Hematopoietic multipotent progenitor cell treated with erythropoietin and hydrocortisone succinate and interleukin-3 and kit ligand, for 15 days (in vitro differentiated cells): ENCODE measurements around the gene CDH5.
"Not testable (repeated sequence)": the region's sequence is repeated elsewhere in the genome, so short reads cannot be mapped to it uniquely, and the experiment has no call there.

ENCODE experiments used
- DNase-seq: peaks from one replicate; pipeline ENCODE4 v3.0.0-alpha.2; 2015; ENCODE audit warnings: low spot score

The CDH5 gene

DNA sequence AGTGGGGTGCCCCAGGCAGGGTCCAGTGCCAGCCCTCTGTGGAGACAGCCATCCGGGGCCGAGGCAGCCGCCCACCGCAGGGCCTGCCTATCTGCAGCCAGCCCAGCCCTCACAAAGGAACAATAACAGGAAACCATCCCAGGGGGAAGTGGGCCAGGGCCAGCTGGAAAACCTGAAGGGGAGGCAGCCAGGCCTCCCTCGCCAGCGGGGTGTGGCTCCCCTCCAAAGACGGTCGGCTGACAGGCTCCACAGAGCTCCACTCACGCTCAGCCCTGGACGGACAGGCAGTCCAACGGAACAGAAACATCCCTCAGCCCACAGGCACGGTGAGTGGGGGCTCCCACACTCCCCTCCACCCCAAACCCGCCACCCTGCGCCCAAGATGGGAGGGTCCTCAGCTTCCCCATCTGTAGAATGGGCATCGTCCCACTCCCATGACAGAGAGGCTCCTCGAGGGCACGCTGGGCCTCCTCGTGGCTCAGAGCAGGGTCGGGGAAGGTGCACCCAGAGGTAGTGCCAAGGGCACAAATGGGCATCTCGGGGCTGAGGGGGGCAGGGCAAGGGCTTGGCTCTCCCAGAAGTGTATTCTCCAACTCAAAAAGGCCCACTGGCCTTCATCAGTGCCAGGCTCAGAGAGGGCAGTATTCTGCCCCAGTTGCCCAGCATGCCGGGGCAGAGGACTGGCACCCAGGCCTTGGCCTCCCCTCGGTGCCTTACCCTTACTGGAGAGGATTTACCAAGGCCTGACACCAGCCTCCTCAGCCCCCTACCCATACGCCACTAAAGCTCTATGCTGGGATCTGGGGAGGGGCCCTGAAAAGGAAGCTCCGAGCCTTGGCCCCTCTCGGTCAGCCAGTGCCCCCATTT is at the start of gene CDH5:
CDH5 (plus strand) TSS at position 259 of the 867 bp plus-strand sequence. CDS start 12,647 bp downstream, outside the sequence.
- no peak for DNase-seq

- DNase-seq, result no peak
These were observed 48.0 kb upstream of the CDH5 start for GRCh38 chr16:66318505-66318904.

- no peak for DNase-seq
These were observed 45.7 kb upstream of the CDH5 start for GRCh38 chr16:66320774-66321173.

- DNase-seq, result no peak
These were observed 44.3 kb upstream of the CDH5 start for GRCh38 chr16:66322174-66322573.

- no peak for DNase-seq
These were observed 41.5 kb upstream of the CDH5 start for GRCh38 chr16:66324815-66325515.

DNA sequence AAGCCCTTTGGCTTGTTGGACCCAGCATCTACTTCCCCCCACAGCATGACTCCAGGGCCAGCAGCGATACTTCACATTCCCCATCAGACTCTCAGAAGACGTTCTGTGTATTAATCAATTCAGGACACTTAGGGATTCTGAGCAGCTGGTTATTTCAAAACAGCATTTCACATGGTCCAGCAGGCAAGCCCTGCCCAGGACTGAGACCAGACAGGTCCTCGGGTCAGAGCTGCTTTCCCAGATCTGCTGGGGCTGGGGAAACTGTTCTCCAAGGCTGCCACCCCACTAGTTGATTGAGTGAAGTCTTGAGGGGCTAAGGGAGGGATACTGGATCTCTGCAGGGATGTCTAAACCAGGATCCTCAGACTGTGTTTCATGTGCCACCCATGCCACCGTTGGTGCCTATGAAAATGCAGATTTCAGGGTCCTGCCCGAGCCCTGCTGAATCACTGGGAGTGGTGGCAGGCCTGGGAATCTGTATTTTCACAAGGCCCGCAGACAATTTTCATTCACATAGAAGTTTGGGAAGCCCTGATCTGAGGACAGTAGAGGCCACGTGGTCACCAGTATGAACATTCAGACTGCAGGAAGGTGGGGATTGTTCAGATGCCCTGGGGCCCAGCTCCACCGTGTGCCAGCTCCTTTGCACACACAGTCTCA is 40.6 kb upstream of the CDH5 start:
- DNase-seq, result no peak

GRCh38 chr16:66326991-66327513 is 39.4 kb upstream of the CDH5 start:
- no peak for DNase-seq

DNA sequence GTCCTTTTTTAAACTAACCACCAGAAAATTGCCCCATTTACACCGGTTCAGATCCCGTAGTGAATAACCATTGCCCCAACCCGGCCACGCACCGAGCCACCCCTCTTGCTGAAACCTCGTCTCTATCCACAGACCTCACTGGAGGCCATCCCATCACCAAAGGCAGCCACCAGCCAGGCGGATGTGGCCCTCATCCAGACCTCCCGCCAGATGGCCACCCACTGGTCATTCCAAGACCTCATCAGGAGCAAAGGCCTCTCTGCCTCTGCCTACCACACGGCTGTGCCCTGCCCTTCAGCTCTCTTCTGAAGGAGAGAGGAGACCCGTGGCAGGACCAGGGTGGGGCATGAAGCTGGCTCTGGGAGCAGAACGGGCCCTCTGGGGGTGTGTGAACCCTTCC is 38.2 kb upstream of the CDH5 start:
- DNase-seq, result no peak

- not testable (repeated sequence) for DNase-seq
These were observed 35.0 kb upstream of the CDH5 start for GRCh38 chr16:66331464-66331863.

DNA sequence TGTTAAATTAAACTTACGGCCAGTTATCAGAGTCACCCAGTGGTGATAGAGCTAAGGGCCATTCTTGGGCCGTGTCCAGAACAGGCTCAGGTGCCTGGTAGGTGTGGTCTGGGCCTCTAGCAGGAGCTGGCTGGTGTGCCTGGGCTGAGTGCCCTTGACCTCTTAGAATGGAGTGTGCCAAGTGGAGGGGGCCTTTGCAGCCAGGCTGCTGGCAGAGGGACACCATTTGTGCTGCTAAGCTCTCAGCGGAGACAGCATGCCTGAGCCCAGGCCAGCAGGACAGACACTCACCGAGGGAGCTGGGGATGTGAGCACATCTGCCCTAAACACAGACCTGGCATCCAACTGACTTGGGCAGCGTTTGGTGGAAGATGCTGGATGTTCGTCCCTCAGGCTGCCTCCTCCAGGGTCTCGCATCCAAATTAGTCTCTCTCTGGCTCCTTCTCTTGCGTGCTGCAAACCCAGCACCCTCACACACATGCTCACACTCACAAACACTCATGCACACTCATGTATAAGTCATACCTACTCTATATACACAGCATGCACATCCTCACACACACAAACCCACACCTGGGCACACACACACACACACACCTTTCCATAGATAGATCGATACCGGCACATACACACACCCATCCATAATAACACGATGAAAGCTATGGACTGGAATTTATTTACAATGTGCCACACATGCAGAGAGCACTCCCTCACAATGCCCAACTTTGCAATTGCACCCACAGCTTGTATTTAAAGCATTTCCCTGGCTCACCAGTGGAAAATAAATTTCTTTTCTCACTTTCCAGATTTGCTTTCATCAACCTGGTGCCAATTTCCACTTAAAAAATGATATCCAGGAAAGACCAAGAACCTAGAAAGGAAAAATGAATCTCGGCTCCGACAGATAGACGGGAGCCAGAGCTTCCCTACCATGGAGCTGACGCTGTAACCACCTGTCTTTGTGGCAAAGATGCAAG is 33.6 kb upstream of the CDH5 start:
- no peak for DNase-seq

- DNase-seq, result no peak
These were observed 31.5 kb upstream of the CDH5 start for GRCh38 chr16:66334853-66335574.

GRCh38 chr16:66335704-66336329 is 30.7 kb upstream of the CDH5 start:
- DNase-seq, result no peak

- no peak for DNase-seq
These were observed 28.9 kb upstream of the CDH5 start for GRCh38 chr16:66337463-66338188.

- DNase-seq, result peak; percentile 11
These were observed 24.1 kb upstream of the CDH5 start for GRCh38 chr16:66342294-66342900.

- peak; percentile 40 for DNase-seq
These were observed 21.9 kb upstream of the CDH5 start for GRCh38 chr16:66344533-66345145.

GRCh38 chr16:66346221-66346620 is 20.3 kb upstream of the CDH5 start:
- no peak for DNase-seq

DNA sequence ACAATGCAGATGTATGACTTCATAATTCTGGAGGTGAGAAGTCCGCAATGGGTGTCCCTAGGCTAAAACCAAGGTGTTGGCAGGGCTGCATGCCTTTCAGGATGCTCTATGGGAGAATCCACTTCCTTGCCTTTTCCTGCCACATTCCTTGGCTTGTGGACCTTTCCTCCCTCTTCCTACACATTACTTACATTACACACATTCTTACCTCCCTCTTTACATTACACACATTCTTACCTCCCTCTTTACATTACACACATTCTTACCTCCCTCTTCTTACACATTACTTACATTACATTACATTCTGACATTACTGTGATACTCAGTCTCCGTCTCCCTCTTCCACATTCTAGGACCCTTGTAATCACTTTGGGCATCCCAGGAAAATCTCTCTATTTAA is 14.2 kb upstream of the CDH5 start:
- DNase-seq, result no peak

DNA sequence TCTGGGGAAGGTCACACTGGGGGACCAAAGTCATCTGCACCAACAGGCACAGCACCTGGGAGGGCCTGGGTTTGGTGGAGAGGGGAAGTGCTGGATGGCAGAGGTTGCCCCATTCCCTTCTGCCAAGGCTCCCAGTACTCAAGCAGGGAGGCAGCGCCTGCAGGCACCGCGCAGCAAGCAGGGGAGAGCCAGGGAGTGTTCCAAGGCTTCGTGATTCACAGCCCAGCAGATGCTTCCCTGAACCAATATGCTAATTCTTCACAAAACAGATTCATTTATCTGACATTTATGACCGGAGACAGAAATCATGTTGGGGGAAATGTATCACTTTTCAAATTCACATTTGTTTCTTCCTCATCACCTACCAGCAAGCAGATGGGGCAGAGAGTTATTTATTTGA is 13.4 kb upstream of the CDH5 start:
- no peak for DNase-seq
